Myometrial cell (primary cell): ENCODE results near the gene SRP54. TPM values are rescaled to one million over a fixed set of nuclear protein-coding genes. Genes with fewer than 3 reads are reported as not detected.

Experiments used
- total RNA-seq: library from RNA; depleted of rRNA; stranded (reverse); fragments of >200 nt; gene quantifications from 2 replicates; pipeline ENCODE4 v1.2.3, GENCODE V29; 2015

The SRP54 gene
- total RNA-seq = 62.8 and 84.7 TPM in 2 replicates

DNA sequence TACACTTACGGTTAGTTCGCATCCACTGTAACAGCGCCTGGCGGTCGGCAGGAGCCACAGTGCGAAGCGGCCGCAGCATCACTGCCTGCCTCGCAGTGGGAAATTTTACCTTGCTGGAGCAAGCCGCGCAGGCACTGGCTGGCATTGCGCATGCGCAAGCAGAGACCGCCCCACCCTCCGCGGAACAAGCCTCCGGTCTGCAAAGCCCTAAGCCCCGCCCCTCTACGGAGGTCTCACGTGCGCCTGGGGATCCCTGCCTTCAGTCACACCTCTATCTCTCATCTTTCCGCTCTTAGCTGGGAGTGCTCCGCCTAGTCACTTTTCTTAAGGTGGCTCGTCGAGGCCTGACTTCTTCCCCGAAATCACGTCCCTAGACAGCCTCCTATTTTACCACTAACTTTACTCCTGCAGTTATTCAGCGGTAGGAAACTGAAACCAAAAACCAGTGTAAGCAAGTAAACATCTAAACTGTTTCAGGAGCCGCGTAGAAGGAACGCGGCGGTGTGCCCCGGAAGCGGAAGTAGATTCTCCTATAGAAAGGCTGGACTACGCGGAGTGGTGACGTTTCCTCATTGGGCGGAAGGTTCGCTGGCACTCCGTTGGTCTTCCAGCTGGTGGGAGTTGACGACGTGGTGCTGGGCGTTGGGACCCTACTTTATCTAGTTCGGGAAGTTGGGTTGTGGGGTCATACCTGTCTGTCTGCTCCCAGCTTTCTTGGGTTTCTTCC lies at the start of gene SRP54:
Gene SRP54 (plus strand): TSS at position 572 of the 727 bp plus-strand sequence. CDS start 13,718 bp downstream, outside the sequence.

DNA sequence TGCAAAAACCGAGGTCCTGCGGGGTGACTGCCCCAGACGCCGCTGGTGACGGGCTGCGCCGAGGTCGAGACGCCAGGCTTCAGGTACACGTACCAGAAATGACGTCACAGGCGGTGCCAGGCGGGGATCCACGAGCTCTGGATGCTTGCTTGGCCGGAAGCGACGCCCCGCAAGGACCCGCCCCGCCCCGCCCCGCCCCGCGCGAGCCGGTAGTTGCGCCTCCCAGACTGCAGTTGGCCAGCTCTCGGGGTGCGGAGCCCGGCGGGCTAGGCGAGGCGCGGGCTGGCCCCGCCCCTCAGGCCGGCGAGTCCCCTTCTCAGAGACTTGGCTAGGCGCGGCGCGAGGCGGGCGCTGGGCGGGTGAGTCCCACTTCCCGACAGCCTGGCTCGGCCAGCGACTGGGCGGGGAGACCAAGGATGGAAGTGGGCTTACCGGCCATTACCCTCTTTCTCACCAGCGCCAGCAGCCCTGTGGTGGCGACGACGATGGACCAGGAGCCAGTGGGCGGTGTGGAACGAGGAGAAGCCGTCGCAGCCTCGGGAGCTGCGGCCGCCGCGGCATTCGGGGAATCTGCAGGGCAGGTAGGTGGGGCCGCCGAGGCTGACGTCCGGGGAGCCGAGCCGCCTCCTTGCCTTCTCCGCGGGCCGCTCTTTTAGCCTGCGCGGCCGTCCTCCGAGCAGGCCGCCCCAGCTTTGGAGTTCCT lies 63.4 kb downstream of the SRP54 start, which contains the start of gene FAM177A1:
Gene FAM177A1 (plus strand): TSS at position 225 of the 703 bp plus-strand sequence. CDS start 192 bp downstream, at position 417.

Other genes starting within 250 kb of the SRP54 start
- gene BAZ1A, start 107.6 kb upstream of the SRP54 start, total RNA-seq = 14.7 and 19.1 TPM in 2 replicates
- gene FAM177A1, start 63.3 kb downstream of the SRP54 start, total RNA-seq = 35.2 and 59.2 TPM in 2 replicates
- gene PPP2R3C, start 139.0 kb downstream of the SRP54 start, total RNA-seq = 18.2 and 34.4 TPM in 2 replicates
- gene PRORP, start 139.6 kb downstream of the SRP54 start, total RNA-seq = 25.1 and 30.3 TPM in 2 replicates